ENCODE data around the gene CMTM2. TPM values are rescaled to one million over a fixed set of nuclear protein-coding genes. Genes with fewer than 3 reads are reported as not detected.

Gene CMTM2
- total and polyA plus RNA-seq, 9 of the 15 experiments (the other 6 are each of a cell fraction or from before 2014, with no cell fraction given): not detected

- peak; percentile 36 for TF ChIP-seq TBP (optimal IDR thresholded peaks at IDR 0.05; ENCODE audit: low read depth, low read length)
- TF ChIP-seq NFRKB (IDR thresholded peaks at IDR 0.05; ENCODE audit: low read depth): no peak
- TF ChIP-seq ZNF23 (CRISPR knock-in tag; IDR thresholded peaks at IDR 0.05): no peak
- TF ChIP-seq ARID4B (CRISPR knock-in tag; IDR thresholded peaks at IDR 0.05): 0 out of 2 replicates have a peak, but pooled peaks have one; percentile 17
- TF ChIP-seq JUND (IDR thresholded peaks at IDR 0.05; ENCODE audit: borderline replicate concordance, low read depth, low read length): 0 out of 2 replicates have a peak, but pooled peaks have one; percentile 25
- TF ChIP-seq JUND (tag; IDR thresholded peaks at IDR 0.05; ENCODE audit: borderline replicate concordance, low read depth, low read length): no peak; the same call in 2 of the 3 replicates
- TF ChIP-seq CTCF (IDR thresholded peaks at IDR 0.05 in 2 of 3, conservative IDR thresholded peaks at IDR 0.05 in 1 of 3; ENCODE audit: insufficient read depth in 2 of 3, low read depth in 1 of 3, low read length in 3 of 3): peak; percentile 53 to 73 (median 64); a peak in 5 of 6 replicates
- peak; percentile 76 for TF ChIP-seq ZNF764 (CRISPR knock-in tag; IDR thresholded peaks at IDR 0.05; ENCODE audit: low read depth)
- TF ChIP-seq U2AF1 (optimal IDR thresholded peaks at IDR 0.05; ENCODE audit: low read depth, low read length): no peak
- TF ChIP-seq PHF8 (IDR thresholded peaks at IDR 0.05; ENCODE audit: borderline replicate concordance, low read length): peak; percentile 55; the same call in 1 of the 2 replicates
- TF ChIP-seq RB1 (IDR thresholded peaks at IDR 0.05; ENCODE audit: low read depth): peak; percentile 87
- TF ChIP-seq GABPA (tag; conservative IDR thresholded peaks at IDR 0.05; ENCODE audit: low read depth): peak; percentile 84
- TF ChIP-seq DDX20 (tag; IDR thresholded peaks at IDR 0.05; ENCODE audit: low read depth): no peak
- no peak for TF ChIP-seq XRCC4 (IDR thresholded peaks at IDR 0.05; ENCODE audit: extremely low read depth, insufficient read depth, insufficient read length)
- TF ChIP-seq ETS1 (conservative IDR thresholded peaks at IDR 0.05; ENCODE audit: control insufficient read depth, low read depth, low read length): 0 out of 2 replicates have a peak, but pooled peaks have one; percentile 26
- TF ChIP-seq ZNF239 (CRISPR knock-in tag; IDR thresholded peaks at IDR 0.05): no peak
- no peak for TF ChIP-seq TGIF2 (CRISPR knock-in tag; IDR thresholded peaks at IDR 0.05)
- 0 out of 4 replicates have a peak, but pooled peaks of 1 of the 2 experiments have one; percentile 51 for TF ChIP-seq RCOR1 (IDR thresholded peaks at IDR 0.05; ENCODE audit: borderline replicate concordance in 1 of 2, low read depth in 2 of 2, low read length in 2 of 2)
These were observed 25.3 kb downstream of the CMTM2 start, which contains the start of gene CMTM3 (continued) for GRCh38 chr16:66604376-66605176.

Data from K562 (cell line).